ENCODE measurements around the gene CFAP74. TPM values are rescaled to one million over a fixed set of nuclear protein-coding genes. Genes with fewer than 3 reads are reported as not detected.

CFAP74 gene
- total and polyA plus RNA-seq, 2 of the 13 experiments (the other 11 are each of a cell fraction or from before 2014, with no cell fraction given): 0.27 to 0.62 TPM

DNA sequence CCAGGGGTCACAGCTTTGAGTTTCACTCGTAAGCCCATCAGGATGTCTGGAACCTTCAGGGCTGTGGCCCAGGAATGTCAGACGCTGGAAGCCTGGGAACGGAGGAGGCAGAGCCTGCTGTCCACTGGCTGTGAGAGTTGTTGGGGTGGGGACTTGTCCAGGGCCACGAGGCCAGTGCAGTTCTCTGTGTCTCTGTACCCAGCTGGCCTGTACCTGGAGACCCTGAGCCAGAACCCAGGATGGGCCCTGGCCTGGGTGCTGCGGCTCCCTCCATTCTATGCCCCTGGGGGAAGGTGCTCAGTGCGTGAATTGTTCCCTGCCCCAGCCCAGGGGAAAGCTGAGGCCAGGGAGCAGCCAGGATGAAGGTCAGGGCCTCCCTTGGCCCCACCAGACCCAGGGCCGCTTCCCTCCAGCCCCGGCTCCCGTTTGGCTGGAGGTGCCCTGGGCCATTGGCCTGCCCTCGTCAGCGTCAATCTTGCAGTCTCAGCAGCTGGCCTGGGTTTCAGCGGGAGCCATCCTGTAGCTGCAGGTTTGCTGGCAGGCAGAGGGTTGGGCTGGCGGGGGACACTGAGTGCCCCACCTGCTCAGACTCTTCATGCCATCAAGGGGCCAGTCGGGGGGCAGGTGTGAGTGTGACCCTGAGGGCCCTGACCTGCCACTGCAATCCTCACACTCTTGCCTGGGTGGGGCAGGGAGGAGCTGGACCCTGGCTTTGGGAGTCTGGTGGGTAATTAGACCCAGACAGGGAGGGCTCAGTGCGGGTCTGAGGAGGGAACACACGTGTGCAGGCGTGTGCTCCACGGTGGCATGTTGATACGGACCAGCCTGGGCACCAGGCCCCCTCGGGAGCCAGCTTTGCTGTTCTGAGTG, 89.2 kb downstream of the CFAP74 start (continued):
- TF ChIP-seq, protein P1, sequence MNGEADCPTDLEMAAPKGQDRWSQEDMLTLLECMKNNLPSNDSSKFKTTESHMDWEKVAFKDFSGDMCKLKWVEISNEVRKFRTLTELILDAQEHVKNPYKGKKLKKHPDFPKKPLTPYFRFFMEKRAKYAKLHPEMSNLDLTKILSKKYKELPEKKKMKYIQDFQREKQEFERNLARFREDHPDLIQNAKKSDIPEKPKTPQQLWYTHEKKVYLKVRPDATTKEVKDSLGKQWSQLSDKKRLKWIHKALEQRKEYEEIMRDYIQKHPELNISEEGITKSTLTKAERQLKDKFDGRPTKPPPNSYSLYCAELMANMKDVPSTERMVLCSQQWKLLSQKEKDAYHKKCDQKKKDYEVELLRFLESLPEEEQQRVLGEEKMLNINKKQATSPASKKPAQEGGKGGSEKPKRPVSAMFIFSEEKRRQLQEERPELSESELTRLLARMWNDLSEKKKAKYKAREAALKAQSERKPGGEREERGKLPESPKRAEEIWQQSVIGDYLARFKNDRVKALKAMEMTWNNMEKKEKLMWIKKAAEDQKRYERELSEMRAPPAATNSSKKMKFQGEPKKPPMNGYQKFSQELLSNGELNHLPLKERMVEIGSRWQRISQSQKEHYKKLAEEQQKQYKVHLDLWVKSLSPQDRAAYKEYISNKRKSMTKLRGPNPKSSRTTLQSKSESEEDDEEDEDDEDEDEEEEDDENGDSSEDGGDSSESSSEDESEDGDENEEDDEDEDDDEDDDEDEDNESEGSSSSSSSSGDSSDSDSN (CRISPR knock-in tag; IDR thresholded peaks at IDR 0.05): peak; percentile 73; the same call in 1 of the 2 replicates
- TF ChIP-seq TBX2 (CRISPR knock-in tag; IDR thresholded peaks at IDR 0.05; ENCODE audit: borderline replicate concordance) (peak; percentile 53; the same call in 1 of the 2 replicates), SIN3B (IDR thresholded peaks at IDR 0.05; ENCODE audit: low read length) (no peak), ZNF572 (CRISPR knock-in tag; IDR thresholded peaks at IDR 0.05) (no peak), HHEX (CRISPR knock-in tag; IDR thresholded peaks at IDR 0.05) (no peak), NCOA5 (CRISPR knock-in tag; IDR thresholded peaks at IDR 0.05) (no peak), HOXA3 (CRISPR knock-in tag; IDR thresholded peaks at IDR 0.05) (no peak), ZNF263 (CRISPR knock-in tag; IDR thresholded peaks at IDR 0.05) (no peak), KMT2B (CRISPR knock-in tag; IDR thresholded peaks at IDR 0.05) (no peak), ZNF543 (CRISPR knock-in tag; IDR thresholded peaks at IDR 0.05) (no peak), NFKBIZ (CRISPR knock-in tag; IDR thresholded peaks at IDR 0.05) (no peak), PITX1 (CRISPR knock-in tag; IDR thresholded peaks at IDR 0.05) (peak; percentile 51; the same call in 1 of the 2 replicates), ZMYM4 (CRISPR knock-in tag; IDR thresholded peaks at IDR 0.05) (no peak), ZFX (CRISPR knock-in tag; IDR thresholded peaks at IDR 0.05; ENCODE audit: low read depth) (0 out of 2 replicates have a peak, but pooled peaks have one; percentile 26), ZBTB7A (CRISPR knock-in tag; IDR thresholded peaks at IDR 0.05) (no peak), NFKB2 (CRISPR knock-in tag; IDR thresholded peaks at IDR 0.05; ENCODE audit: borderline replicate concordance) (no peak), POGZ (CRISPR knock-in tag; IDR thresholded peaks at IDR 0.05) (peak; percentile 29; the same call in 1 of the 2 replicates), CC2D1A (CRISPR knock-in tag; IDR thresholded peaks at IDR 0.05) (no peak), RBM22 (optimal IDR thresholded peaks at IDR 0.05; ENCODE audit: low read length) (no peak), ZNF232 (CRISPR knock-in tag; IDR thresholded peaks at IDR 0.05; ENCODE audit: borderline replicate concordance) (no peak), ZNF878 (CRISPR knock-in tag; IDR thresholded peaks at IDR 0.05) (no peak)
- TF ChIP-seq, protein P2, sequence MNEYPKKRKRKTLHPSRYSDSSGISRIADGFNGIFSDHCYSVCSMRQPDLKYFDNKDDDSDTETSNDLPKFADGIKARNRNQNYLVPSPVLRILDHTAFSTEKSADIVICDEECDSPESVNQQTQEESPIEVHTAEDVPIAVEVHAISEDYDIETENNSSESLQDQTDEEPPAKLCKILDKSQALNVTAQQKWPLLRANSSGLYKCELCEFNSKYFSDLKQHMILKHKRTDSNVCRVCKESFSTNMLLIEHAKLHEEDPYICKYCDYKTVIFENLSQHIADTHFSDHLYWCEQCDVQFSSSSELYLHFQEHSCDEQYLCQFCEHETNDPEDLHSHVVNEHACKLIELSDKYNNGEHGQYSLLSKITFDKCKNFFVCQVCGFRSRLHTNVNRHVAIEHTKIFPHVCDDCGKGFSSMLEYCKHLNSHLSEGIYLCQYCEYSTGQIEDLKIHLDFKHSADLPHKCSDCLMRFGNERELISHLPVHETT (CRISPR knock-in tag; conservative IDR thresholded peaks at IDR 0.05): no peak
- TF ChIP-seq, protein P3, sequence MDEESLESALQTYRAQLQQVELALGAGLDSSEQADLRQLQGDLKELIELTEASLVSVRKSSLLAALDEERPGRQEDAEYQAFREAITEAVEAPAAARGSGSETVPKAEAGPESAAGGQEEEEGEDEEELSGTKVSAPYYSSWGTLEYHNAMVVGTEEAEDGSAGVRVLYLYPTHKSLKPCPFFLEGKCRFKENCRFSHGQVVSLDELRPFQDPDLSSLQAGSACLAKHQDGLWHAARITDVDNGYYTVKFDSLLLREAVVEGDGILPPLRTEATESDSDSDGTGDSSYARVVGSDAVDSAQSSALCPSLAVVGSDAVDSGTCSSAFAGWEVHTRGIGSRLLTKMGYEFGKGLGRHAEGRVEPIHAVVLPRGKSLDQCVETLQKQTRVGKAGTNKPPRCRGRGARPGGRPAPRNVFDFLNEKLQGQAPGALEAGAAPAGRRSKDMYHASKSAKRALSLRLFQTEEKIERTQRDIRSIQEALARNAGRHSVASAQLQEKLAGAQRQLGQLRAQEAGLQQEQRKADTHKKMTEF (CRISPR knock-in tag; IDR thresholded peaks at IDR 0.05): no peak
- TF ChIP-seq, protein P4, sequence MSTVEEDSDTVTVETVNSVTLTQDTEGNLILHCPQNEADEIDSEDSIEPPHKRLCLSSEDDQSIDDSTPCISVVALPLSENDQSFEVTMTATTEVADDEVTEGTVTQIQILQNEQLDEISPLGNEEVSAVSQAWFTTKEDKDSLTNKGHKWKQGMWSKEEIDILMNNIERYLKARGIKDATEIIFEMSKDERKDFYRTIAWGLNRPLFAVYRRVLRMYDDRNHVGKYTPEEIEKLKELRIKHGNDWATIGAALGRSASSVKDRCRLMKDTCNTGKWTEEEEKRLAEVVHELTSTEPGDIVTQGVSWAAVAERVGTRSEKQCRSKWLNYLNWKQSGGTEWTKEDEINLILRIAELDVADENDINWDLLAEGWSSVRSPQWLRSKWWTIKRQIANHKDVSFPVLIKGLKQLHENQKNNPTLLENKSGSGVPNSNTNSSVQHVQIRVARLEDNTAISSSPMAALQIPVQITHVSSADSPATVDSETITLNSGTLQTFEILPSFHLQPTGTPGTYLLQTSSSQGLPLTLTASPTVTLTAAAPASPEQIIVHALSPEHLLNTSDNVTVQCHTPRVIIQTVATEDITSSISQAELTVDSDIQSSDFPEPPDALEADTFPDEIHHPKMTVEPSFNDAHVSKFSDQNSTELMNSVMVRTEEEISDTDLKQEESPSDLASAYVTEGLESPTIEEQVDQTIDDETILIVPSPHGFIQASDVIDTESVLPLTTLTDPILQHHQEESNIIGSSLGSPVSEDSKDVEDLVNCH (CRISPR knock-in tag; IDR thresholded peaks at IDR 0.05): no peak

All from HepG2 (cell line).